Measurements from ENCODE around the gene WRNIP1. TPM values are rescaled to one million over a fixed set of nuclear protein-coding genes. Genes with fewer than 3 reads are reported as not detected.
A peak's percentile ranks its signal among the peaks of the same experiment; 100 is the strongest.

Gene WRNIP1
- 72.0 TPM for polyA plus RNA-seq (2012; ENCODE audit: insufficient read length, low read depth)

- peak; percentile 75; the same call in 1 of the 2 replicates for TF ChIP-seq SIN3A (IDR thresholded peaks at IDR 0.05; ENCODE audit: borderline replicate concordance, insufficient read depth, low read length)
- peak; percentile 29 to 34; a peak in 1 of 4 replicates for TF ChIP-seq REST (IDR thresholded peaks at IDR 0.05; ENCODE audit: insufficient read depth in 1 of 2, low read depth in 2 of 2, low read length in 2 of 2)
- TF ChIP-seq TAF1 (IDR thresholded peaks at IDR 0.05; ENCODE audit: borderline replicate concordance, insufficient read depth, low read length): peak; percentile 41; the same call in 1 of the 2 replicates
- peak; percentile 83 for TF ChIP-seq FOXP2 (optimal IDR thresholded peaks at IDR 0.05; ENCODE audit: borderline replicate concordance, extremely low read depth, extremely low read length, insufficient read depth)
- TF ChIP-seq POLR2AphosphoS5 (IDR thresholded peaks at IDR 0.05; ENCODE audit: low read depth, low read length): 0 out of 2 replicates have a peak, but pooled peaks have one; percentile 61
Observed at GRCh38 chr6:2765166-2765895, at the start of gene WRNIP1. TSS of gene WRNIP1 (plus strand) at chr6:2765393. CDS start at chr6:2765623, 230 bp downstream.

GRCh38 chr6:2715737-2716136 is 49.5 kb upstream of the WRNIP1 start:
- TF ChIP-seq REST (IDR thresholded peaks at IDR 0.05; ENCODE audit: insufficient read depth in 1 of 2, low read depth in 2 of 2, low read length in 2 of 2) (no peak), POLR2AphosphoS5 (IDR thresholded peaks at IDR 0.05; ENCODE audit: low read depth, low read length) (no peak), SIN3A (IDR thresholded peaks at IDR 0.05; ENCODE audit: borderline replicate concordance, insufficient read depth, low read length) (no peak), TAF1 (IDR thresholded peaks at IDR 0.05; ENCODE audit: borderline replicate concordance, insufficient read depth, low read length) (no peak), FOXP2 (optimal IDR thresholded peaks at IDR 0.05; ENCODE audit: borderline replicate concordance, extremely low read depth, extremely low read length, insufficient read depth) (no peak)

GRCh38 chr6:2716936-2717700 is 48.1 kb upstream of the WRNIP1 start:
- no peak for TF ChIP-seq POLR2AphosphoS5 (IDR thresholded peaks at IDR 0.05; ENCODE audit: low read depth, low read length)
- TF ChIP-seq REST (IDR thresholded peaks at IDR 0.05; ENCODE audit: insufficient read depth in 1 of 2, low read depth in 2 of 2, low read length in 2 of 2): no peak
- no peak for TF ChIP-seq SIN3A (IDR thresholded peaks at IDR 0.05; ENCODE audit: borderline replicate concordance, insufficient read depth, low read length)
- TF ChIP-seq FOXP2 (optimal IDR thresholded peaks at IDR 0.05; ENCODE audit: borderline replicate concordance, extremely low read depth, extremely low read length, insufficient read depth): no peak
- TF ChIP-seq TAF1 (IDR thresholded peaks at IDR 0.05; ENCODE audit: borderline replicate concordance, insufficient read depth, low read length): no peak

GRCh38 chr6:2718334-2719092 is 46.7 kb upstream of the WRNIP1 start:
- no peak for TF ChIP-seq SIN3A (IDR thresholded peaks at IDR 0.05; ENCODE audit: borderline replicate concordance, insufficient read depth, low read length)
- TF ChIP-seq REST (IDR thresholded peaks at IDR 0.05; ENCODE audit: insufficient read depth in 1 of 2, low read depth in 2 of 2, low read length in 2 of 2): no peak
- no peak for TF ChIP-seq TAF1 (IDR thresholded peaks at IDR 0.05; ENCODE audit: borderline replicate concordance, insufficient read depth, low read length)
- no peak for TF ChIP-seq POLR2AphosphoS5 (IDR thresholded peaks at IDR 0.05; ENCODE audit: low read depth, low read length)
- no peak for TF ChIP-seq FOXP2 (optimal IDR thresholded peaks at IDR 0.05; ENCODE audit: borderline replicate concordance, extremely low read depth, extremely low read length, insufficient read depth)

All from PFSK-1 (cell line).